IPS-20b (cell line): ENCODE data around the gene MPV17.
A peak's percentile ranks its signal among the peaks of the same experiment; 100 is the strongest.
"Not testable (repeated sequence)": the region's sequence is repeated elsewhere in the genome, so short reads cannot be mapped to it uniquely, and the experiment has no call there.

Experiments
- H3K27ac ChIP-seq: one replicate; pipeline ENCODE4 v1.5.1; 2013; ENCODE audit warnings: low read length
- H3K27me3 ChIP-seq: 2 replicates; pipeline ENCODE4 v1.6.1; 2013; ENCODE audit warnings: mild to moderate bottlenecking, low read length, inconsistent platforms; ENCODE audit not compliant: insufficient read depth
- H3K36me3 ChIP-seq: 2 replicates; pipeline ENCODE4 v1.6.1; 2013; ENCODE audit warnings: low read depth, mild to moderate bottlenecking, inconsistent platforms, low read length, moderate library complexity; ENCODE audit not compliant: insufficient read depth
- H3K4me1 ChIP-seq: 2 replicates; pipeline ENCODE4 v1.6.1; 2013; ENCODE audit warnings: mild to moderate bottlenecking, control low read depth, inconsistent platforms, low read length, moderate library complexity; ENCODE audit not compliant: insufficient read depth
- H3K4me3 ChIP-seq: 2 replicates; pipeline ENCODE4 v1.5.1; 2013; ENCODE audit warnings: mild to moderate bottlenecking, low read length, inconsistent platforms
- H3K9ac ChIP-seq: 2 replicates; pipeline ENCODE4 v1.6.1; 2013; ENCODE audit warnings: low read depth, mild to moderate bottlenecking, inconsistent platforms, low read length, moderate library complexity
- H3K9me3 ChIP-seq: 2 replicates; pipeline ENCODE4 v1.6.1; 2013; ENCODE audit warnings: mild to moderate bottlenecking, low read depth, low read length, inconsistent platforms; ENCODE audit not compliant: insufficient read depth

The MPV17 gene

GRCh38 chr2:27272537-27273522 lies 50.1 kb downstream of the MPV17 start:
- not testable (repeated sequence) for H3K9ac ChIP-seq, H3K27ac ChIP-seq, H3K9me3 ChIP-seq, H3K36me3 ChIP-seq, H3K4me3 ChIP-seq, H3K27me3 ChIP-seq, H3K4me1 ChIP-seq

GRCh38 chr2:27271631-27272340 lies 51.1 kb downstream of the MPV17 start:
- Histone ChIP-seq H3K4me1 (no peaks in the 10 kb centered on the region), H3K27ac (no peak overlapping the region), H3K36me3 (no peaks in the 10 kb centered on the region), H3K9ac (no peak overlapping the region), H3K27me3 (peaks cover 14% of the 10 kb centered on the region), H3K4me3 (no peak overlapping the region), H3K9me3 (no peaks in the 10 kb centered on the region)

GRCh38 chr2:27270670-27271069 lies 52.2 kb downstream of the MPV17 start:
- Histone ChIP-seq H3K27me3 (peaks cover 24% of the 10 kb centered on the region), H3K9me3 (no peaks in the 10 kb centered on the region), H3K27ac (no peak overlapping the region), H3K9ac (no peak overlapping the region), H3K4me1 (no peaks in the 10 kb centered on the region; the same call in 1 of the 2 replicates), H3K4me3 (no peak overlapping the region), H3K36me3 (no peaks in the 10 kb centered on the region)

GRCh38 chr2:27270131-27270530 lies 52.8 kb downstream of the MPV17 start:
- Histone ChIP-seq H3K4me1 (no peaks in the 10 kb centered on the region; the same call in 1 of the 2 replicates), H3K4me3 (no peak overlapping the region), H3K9me3 (no peaks in the 10 kb centered on the region), H3K27me3 (peaks cover 30% of the 10 kb centered on the region), H3K27ac (no peak overlapping the region), H3K36me3 (no peaks in the 10 kb centered on the region), H3K9ac (no peak overlapping the region)

- H3K4me1 ChIP-seq, H3K9me3 ChIP-seq, H3K9ac ChIP-seq, H3K4me3 ChIP-seq, H3K27ac ChIP-seq, H3K36me3 ChIP-seq: not testable (repeated sequence)
- H3K27me3 ChIP-seq, result peaks cover 48% of the 10 kb centered on the region
Observed at GRCh38 chr2:27268296-27268695, 54.6 kb downstream of the MPV17 start.

- peaks cover 76% of the 10 kb centered on the region for H3K27me3 ChIP-seq
- peak overlapping the region; percentile 71; the same call in 1 of the 2 replicates for H3K4me3 ChIP-seq
- no peaks in the 10 kb centered on the region; the same call in 1 of the 2 replicates for H3K9me3 ChIP-seq
- no peak overlapping the region for H3K9ac ChIP-seq
- H3K27ac ChIP-seq, result no peak overlapping the region
- H3K36me3 ChIP-seq, result no peaks in the 10 kb centered on the region
- peaks cover 6% of the 10 kb centered on the region; the same call in 1 of the 2 replicates for H3K4me1 ChIP-seq
Observed at GRCh38 chr2:27265536-27265870, 57.4 kb downstream of the MPV17 start.

- Histone ChIP-seq H3K27me3 (peaks cover 78% of the 10 kb centered on the region), H3K4me3 (peak overlapping the region; percentile 71), H3K4me1 (peaks cover 6% of the 10 kb centered on the region; the same call in 1 of the 2 replicates), H3K9me3 (no peaks in the 10 kb centered on the region; the same call in 1 of the 2 replicates), H3K27ac (no peak overlapping the region), H3K36me3 (no peaks in the 10 kb centered on the region), H3K9ac (peak overlapping the region; percentile 71; the same call in 1 of the 2 replicates)
Observed at GRCh38 chr2:27264753-27265535, 58.0 kb downstream of the MPV17 start.

- Histone ChIP-seq H3K9me3 (no peaks in the 10 kb centered on the region; the same call in 1 of the 2 replicates), H3K9ac (peak overlapping the region; percentile 71; the same call in 1 of the 2 replicates), H3K27ac (no peak overlapping the region), H3K36me3 (no peaks in the 10 kb centered on the region), H3K27me3 (peaks cover 84% of the 10 kb centered on the region), H3K4me3 (peak overlapping the region; percentile 71), H3K4me1 (peaks cover 6% of the 10 kb centered on the region; the same call in 1 of the 2 replicates)
Observed at GRCh38 chr2:27264253-27264752, 58.6 kb downstream of the MPV17 start.

GRCh38 chr2:27263287-27264252 lies 59.3 kb downstream of the MPV17 start:
- peaks cover 6% of the 10 kb centered on the region; the same call in 1 of the 2 replicates for H3K4me1 ChIP-seq
- H3K4me3 ChIP-seq, result peak overlapping the region; percentile 71
- no peak overlapping the region; the same call in 1 of the 2 replicates for H3K9ac ChIP-seq
- H3K27ac ChIP-seq, result no peak overlapping the region
- no peaks in the 10 kb centered on the region for H3K36me3 ChIP-seq
- H3K9me3 ChIP-seq, result no peaks in the 10 kb centered on the region; the same call in 1 of the 2 replicates
- H3K27me3 ChIP-seq, result peaks cover 84% of the 10 kb centered on the region
